GM18505 (cell line): ENCODE measurements around the gene KIF26B.
"Not testable (repeated sequence)": the region's sequence is repeated elsewhere in the genome, so short reads cannot be mapped to it uniquely, and the experiment has no call there.

Experiments
- ATAC-seq: cut with Tn5 transposase; IDR thresholded peaks from one replicate; pipeline ENCODE4 v1.9.1; 2021; ENCODE audit not compliant: unreplicated experiment
- POLR2A ChIP-seq: IDR thresholded peaks from 4 replicates; pipeline ENCODE4 v1.6.1; 2011; ENCODE audit warnings: borderline replicate concordance; ENCODE audit not compliant: insufficient read depth, insufficient read length; ENCODE audit errors: extremely low read depth

The KIF26B gene

DNA sequence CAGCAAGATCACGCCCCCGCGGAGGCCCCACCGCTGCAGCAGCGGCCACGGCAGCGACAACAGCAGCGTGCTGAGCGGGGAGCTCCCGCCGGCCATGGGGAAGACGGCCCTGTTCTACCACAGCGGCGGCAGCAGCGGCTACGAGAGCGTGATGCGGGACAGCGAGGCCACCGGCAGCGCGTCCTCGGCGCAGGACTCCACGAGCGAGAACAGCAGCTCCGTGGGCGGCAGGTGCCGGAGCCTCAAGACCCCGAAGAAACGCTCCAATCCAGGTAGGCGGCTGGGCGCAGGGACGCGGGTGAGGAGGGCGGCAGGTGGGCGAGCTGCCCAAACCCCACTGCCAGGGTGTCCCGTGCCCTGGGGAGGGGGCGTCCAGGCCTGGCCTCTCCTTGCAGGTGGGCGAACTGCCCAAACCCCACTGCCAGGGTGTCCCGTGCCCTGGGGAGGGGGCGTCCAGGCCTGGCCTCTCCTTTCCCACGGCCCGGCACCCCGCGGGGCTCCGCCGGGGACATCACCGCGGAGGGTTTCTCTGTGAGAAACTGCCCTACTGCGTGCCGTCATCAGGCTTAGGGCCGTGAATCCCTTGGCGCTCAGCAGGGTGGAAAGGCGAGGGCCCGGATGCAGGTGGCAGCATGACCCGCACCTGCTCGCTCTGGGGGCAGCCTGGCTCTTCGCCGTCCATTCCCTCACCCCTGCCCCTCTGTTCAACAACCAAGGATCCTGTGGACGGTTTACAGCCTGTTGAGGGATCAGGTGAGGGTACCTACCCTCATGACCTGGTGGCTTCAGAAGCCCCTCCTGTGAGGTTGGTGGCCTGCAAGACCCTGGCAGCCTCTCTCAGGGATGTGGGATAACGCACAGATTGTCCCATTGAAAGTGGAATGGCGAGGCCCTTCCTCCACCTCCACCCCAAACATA lies 534.0 kb downstream of the KIF26B start:
- no peak for ATAC-seq
- no peak for TF ChIP-seq POLR2A

DNA sequence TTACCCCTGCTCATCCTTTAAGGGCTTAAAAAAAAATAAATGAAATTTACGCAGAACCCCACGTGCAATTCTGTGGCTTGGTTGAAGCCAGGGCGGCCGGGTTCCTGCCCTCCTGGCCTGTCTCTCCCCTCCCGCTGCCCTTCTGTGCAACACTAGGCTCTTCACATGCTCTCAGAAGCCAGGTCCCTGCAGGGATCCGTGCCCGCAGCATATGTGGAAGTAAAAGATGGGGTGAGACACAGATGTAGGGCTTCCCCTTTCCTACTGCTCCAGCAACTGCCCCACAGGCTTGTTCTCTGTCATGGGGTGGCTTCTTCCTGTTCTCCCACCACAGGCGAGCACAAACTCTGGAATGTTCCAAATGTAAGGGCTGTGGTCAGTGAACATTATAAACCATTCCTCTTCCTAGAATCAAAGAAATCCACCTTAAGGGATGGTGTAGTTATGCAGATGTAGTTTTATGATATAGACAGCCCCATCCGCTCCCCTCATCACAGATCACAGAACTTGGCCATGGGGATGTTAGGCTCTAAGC lies 535.4 kb downstream of the KIF26B start:
- TF ChIP-seq POLR2A: no peak
- ATAC-seq: no peak

DNA sequence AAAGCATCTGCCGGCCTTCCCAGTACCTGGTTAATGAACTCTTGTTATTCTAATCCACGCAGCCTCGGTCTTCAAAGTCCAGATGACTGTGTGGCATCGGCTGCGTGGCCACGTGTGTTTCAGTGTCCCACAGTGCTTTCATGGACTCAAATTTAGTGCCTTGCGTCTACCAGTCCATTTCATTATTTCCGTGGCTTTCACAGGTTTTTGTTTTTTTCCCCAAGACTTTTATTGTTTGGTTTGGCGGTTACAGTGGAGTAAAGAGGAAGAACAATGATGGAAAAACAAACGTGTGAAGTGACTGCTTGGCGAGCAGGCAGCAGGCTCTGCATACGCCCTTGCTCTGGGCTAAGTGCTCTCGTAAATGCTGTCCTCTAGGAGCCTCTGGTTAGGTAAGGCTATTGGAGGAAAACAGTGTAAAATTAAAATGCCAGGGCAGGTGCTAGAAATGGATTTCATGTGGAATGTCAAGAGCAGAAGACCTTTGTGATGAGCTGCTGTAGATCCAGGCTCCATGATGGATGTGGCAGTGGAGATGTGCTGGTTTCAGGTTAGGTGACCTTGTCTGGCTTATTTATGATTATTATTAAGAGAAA lies 536.3 kb downstream of the KIF26B start:
- no peak for TF ChIP-seq POLR2A
- no peak for ATAC-seq

DNA sequence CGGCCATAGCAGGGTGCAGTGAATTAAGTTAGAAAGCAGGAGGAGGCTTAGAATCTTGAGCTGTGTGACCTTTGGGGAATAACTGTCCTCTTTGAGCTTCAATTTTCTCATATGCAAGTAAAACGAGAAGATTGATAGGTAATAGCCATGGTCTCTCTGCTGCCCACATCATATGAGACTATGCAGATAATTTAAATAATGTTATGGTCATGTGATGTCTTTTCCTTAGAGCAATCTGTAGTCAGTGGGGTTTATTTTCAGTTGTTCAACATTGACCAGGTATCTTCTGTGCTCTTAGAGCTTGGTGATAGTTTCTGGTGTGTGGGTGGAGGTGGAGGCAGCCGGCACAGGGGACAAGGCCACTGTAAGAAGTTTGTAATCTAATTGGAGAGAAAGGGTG lies 537.1 kb downstream of the KIF26B start:
- TF ChIP-seq POLR2A: no peak
- ATAC-seq: no peak

DNA sequence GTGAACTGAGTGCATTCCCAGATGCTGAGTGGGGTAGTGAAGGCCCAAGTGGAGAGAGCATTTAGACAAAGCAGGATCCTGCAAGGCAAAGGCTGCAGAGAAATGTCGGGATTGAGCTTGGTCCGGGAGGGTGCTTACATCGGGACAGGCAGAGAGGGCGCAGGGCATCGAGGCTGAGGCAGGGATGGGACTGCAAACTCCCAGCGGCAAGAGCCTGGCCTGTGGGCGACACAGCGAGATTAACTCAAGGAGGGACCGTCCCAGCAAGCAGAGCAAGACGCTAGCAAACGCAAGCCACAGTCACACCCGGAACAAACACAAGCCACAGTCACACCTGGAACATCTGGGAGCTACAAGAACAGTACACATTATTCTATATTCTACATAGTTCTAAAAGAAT lies 537.5 kb downstream of the KIF26B start:
- no peak for TF ChIP-seq POLR2A
- no peak for ATAC-seq

DNA sequence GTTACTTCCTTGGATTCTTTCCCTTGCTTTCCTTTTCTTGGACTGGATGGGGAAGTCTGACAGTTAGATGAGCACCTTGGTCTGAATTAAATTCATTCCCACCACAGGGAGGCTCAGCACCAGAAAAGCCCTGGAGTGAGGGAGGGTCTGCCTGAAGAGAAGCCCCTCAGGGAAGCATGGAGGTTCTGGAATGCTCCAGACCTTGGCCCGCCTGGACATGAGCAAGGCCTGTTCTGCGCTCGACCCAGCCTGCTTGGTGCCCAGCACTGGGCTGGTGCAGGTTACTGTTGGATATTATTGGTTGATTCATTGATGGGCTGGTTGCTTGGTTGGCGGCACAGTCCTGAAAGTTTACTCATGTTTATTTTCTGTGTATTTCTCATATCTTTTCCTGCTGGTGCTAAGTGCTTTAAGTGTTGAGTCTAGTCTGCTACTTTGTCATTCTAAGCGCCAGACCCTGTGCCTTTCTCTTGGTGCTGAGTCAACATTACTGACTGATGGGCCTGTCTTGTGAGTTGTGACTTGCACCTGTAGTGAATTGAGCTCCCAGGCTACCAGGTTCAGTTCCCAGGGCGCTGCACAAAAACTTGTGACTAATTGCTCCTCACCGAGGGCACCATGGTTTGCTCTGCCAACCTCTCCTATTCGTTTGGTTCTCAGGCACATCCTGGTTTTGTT lies 538.5 kb downstream of the KIF26B start:
- ATAC-seq: no peak
- no peak for TF ChIP-seq POLR2A

DNA sequence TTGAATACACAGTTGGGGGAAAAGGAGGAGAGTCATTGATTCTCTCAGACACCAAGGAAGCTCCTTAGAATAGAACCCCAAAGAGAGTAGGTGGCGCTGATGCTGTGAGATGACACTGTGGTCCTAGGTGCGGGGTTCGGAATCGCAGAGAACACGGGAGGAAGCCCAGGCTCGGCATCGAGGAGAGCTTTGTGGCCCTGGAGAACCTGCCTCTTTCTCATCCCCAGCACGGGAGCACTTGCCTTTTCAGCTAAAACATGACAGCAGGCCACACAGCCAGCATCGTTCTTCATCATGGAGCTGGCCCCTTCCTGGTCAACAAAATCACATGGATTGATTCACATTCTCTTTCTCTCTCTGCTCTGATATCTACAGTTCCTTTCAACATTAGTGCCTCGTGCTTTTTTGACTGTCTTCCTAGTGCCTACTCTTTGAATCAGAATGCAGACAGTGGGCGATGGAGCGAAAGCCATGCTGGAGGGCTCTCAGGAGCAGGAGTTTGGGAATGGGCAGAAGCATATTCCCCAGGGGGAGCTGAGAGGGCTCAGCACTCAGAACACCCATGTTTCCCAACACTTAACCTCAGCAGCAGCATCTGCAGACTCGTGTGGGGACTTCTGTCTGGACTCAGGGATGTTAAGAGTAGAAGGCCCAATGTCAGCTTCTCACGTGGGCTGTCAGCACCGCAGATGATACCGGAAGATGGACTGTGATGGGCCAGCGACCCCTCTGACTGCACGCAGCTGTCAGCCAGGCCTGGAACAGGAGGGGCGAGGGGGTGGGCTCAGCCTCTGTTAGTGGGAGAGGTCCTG lies 539.4 kb downstream of the KIF26B start:
- TF ChIP-seq POLR2A: no peak
- no peak for ATAC-seq

DNA sequence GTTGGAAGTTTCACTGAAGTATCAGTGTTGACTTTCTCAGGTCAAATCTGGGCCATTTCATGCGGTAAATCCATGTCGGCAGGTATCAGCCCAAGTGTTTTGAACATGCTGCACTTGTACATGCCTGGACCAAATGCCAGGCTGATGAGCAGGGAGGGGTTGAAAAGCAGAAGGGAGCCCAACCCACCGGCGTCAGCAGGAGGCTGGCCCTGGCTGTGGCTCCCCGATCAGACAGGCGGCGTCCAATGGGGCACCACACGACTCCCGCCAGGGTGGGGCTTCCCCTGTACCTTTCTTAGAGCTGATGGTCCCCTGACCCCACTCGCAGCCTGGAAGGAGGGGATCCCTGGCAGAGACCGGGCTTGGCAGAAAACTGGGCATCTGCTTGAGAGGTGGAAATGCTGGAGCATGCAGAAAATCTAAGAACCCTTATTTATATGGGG lies 540.0 kb downstream of the KIF26B start:
- no peak for TF ChIP-seq POLR2A
- no peak for ATAC-seq

DNA sequence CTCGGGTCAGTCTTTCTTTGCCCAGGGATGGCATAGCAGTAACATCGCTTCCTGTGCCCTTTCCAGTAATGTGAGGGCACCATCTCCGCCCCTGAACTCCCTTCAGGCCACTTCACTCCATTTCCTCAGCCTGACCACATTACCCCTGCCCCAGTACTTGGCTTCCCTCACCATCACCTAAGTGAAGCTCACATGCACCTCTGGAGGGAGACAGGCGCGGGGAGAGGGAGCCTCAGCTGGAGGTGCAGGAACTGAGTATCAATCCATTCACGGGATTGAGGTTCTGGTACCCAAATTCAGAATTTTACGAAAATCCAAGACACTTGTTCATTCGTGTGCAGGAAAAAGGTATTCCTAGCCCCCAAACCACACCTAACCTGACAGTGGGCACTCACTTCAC lies 540.4 kb downstream of the KIF26B start:
- ATAC-seq: no peak
- no peak for TF ChIP-seq POLR2A

DNA sequence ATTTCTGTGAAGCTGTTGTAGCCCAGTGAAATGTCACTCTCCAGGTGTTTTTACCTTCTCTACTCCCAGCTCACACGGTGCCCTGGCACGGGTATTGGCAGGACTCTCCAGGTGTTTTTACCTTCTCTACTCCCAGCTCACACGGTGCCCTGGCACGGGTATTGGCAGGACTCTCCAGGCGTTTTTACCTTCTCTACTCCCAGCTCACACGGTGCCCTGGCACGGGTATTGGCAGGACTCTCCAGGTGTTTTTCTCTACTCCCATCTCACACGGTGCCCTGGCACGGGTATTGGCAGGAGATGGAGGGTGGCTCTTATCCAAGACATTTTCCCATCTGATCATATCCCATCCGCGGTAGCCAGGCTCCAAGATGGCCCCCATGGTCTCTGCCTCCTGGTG lies 540.9 kb downstream of the KIF26B start:
- not testable (repeated sequence) for ATAC-seq

DNA sequence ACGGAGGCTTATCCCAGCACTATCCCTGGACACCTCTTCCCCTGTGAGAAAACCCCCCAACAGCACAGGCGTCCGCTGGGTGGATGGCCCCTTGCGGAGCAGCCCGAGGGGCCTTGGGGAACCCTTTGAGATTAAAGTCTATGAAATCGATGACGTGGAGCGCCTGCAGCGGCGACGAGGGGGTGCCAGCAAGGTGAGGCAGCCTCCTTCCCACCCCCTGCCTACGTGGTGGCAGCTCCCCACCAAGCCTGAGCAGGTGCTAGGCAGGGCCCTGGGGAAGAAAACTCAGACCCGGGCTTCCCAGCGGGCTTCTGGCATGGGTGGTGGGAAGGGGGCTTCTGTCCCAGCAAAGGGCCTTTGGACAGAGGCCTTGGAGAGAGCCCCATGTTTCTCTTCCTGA lies 543.3 kb downstream of the KIF26B start:
- ATAC-seq: no peak
- no peak for TF ChIP-seq POLR2A

DNA sequence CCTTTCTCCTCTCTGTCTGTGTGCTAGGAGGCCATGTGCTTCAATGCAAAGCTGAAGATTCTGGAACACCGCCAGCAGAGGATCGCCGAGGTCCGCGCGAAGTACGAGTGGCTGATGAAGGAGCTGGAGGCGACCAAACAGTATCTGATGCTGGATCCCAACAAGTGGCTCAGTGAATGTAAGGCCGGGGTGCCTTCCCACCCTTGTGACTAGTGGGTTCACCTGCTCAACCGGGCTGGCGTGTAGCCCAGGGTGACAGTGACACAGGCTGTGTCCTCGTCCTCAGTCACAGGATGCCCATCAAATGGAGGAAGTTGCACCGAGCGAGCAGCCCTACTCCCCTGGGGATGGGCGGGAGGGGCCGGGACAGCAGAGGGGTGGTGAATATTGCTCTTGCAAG lies 544.1 kb downstream of the KIF26B start:
- no peak for TF ChIP-seq POLR2A
- ATAC-seq: no peak

DNA sequence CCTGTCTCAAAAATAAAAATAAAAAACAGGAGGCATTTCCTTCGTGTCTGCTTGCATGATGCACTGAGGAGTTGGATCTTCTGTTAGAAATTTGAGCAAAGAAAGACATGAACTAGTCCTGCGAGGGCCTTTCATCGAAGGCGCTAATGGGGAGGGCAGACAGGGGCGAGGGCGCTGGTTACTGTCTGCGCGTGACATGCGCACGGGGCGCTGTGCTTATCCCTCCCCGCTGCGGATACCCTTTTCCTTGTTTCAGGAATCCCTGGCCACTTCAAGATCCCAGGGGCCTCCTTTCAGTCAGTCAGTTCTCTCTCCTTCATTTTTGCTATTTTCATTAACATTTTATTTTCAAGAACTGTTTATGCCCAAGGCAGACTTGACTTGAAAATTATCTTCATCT lies 545.8 kb downstream of the KIF26B start:
- no peak for ATAC-seq
- TF ChIP-seq POLR2A: no peak
